GM19099 (cell line): Measurements from ENCODE around the gene SFMBT1.

Source experiments
- POLR2A ChIP-seq: IDR thresholded peaks from 3 replicates; pipeline ENCODE4 v1.6.1; 2011; ENCODE audit warnings: low read depth; ENCODE audit not compliant: insufficient read length; ENCODE audit errors: extremely low read depth

Gene SFMBT1

GRCh38 chr3:53078656-53079055, 32.8 kb upstream of the SFMBT1 start:
- no peak for TF ChIP-seq POLR2A

- TF ChIP-seq POLR2A = no peak
These were observed 31.8 kb upstream of the SFMBT1 start for GRCh38 chr3:53077476-53078220.

DNA sequence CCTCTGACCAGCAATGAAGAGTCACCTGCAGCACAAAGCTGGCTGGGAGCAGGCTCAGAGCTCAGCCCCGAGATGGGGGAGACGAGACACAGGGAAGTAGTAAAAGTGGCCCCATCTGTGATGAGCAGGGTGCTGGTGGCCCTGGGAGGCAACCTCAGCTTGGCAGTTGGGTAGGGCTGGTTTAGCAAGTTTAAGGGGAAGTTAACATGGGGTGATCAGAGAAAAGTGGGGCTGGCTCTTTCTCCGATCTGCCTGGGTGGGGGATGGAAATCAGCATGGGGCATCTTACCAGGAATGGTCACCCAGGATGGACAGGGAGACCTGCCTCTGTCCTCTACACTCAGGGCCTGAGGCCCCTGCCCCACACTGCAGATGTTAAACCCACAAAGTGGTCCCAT, 29.9 kb upstream of the SFMBT1 start:
- no peak for TF ChIP-seq POLR2A

DNA sequence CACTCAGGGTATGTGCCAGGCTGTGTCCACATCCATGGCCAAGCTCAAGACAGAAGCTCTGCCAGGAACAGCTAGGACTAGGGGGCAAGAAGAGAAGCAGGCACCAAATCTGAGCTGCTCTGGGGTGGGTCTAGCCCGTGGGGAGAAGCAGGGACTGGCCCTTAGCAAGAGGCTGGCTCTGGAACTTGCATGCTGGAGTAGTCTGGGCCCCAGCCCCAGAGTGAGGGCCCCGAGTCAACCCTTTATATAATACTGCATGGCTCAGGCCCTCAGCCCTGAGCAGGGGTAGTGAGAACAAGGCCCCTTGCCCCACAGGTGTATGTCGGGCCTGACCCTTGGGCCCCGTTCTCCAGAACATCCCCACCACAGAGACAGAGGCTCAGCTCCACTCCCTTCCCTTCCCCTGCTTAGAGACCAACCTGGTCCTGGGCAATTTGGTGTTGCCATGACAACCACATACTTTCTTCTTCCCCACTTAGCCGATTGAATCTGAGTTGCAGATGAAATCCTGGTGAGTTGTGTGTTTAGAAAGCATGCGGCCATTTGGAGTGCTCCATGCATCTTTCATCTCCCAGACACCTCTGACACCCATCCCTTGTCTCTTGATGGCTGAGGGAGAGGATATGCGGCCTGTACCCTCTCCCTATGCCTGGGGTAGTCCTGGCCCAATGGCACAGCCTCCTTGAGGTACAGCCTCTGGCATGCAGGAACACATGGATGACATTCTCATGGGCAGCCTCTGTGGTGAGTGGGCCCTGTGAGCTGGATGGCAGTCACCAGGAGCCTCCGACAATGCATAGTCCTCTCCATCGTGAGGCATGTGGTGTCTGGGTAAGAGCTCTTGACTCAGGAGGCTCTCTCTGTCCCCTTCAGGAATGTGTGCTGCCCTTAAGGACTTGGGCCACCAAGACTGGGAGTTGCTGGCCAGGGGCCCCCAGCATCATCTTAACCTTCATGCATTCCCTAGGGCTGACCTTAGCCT, 29.2 kb upstream of the SFMBT1 start:
- TF ChIP-seq POLR2A = no peak

DNA sequence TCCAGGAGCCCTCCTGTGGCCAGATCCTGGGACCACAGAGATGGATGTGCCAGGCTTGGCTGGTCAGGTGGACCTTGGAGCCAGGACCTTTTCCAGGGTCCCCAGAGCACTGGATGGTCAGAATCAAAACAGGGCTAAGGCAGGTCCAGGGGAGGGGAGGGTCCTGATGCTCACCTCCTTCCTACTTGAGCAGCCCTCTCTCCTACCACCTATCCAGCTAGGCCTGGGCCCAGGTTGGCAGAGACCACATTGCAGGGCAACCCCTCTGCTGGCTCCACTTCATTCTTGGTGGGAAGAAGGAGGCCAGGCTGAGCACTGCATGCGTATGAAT, 28.5 kb upstream of the SFMBT1 start:
- TF ChIP-seq POLR2A = no peak

- no peak for TF ChIP-seq POLR2A
These were observed 27.9 kb upstream of the SFMBT1 start for GRCh38 chr3:53073553-53074365.

GRCh38 chr3:53072653-53073552, 27.0 kb upstream of the SFMBT1 start:
- peak; percentile 40 for TF ChIP-seq POLR2A

DNA sequence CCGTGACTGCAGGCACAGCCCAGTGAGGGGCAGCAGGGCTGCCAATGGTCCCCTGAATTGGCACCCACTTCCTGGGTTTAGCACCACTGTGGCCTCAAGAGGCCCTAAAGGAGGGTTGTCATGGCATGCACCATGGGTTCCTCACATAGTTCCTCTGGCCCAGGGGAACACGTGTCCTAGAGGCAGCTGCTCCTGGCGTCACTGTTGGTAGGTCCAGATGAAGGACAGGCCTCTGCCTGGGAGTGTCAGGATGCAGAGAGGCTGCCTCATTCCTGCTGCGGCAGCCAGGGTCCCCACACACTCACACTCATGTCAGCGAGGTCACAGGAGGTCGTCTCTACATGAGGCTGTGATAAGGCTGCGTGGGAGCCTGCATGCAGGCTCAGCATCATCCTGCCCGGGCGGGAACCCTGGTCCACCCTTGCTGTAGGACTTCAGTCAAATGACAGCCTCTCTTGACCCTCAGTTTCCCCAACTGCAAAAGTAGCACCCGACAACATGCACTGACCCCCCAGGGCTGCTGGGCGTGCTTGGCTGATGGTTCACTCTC, 26.1 kb upstream of the SFMBT1 start:
- no peak for TF ChIP-seq POLR2A

GRCh38 chr3:53069422-53070068, 23.7 kb upstream of the SFMBT1 start:
- no peak for TF ChIP-seq POLR2A

- TF ChIP-seq POLR2A = no peak
These were observed 22.3 kb upstream of the SFMBT1 start for GRCh38 chr3:53068176-53068575.

GRCh38 chr3:53067567-53067966, 21.7 kb upstream of the SFMBT1 start:
- no peak for TF ChIP-seq POLR2A

DNA sequence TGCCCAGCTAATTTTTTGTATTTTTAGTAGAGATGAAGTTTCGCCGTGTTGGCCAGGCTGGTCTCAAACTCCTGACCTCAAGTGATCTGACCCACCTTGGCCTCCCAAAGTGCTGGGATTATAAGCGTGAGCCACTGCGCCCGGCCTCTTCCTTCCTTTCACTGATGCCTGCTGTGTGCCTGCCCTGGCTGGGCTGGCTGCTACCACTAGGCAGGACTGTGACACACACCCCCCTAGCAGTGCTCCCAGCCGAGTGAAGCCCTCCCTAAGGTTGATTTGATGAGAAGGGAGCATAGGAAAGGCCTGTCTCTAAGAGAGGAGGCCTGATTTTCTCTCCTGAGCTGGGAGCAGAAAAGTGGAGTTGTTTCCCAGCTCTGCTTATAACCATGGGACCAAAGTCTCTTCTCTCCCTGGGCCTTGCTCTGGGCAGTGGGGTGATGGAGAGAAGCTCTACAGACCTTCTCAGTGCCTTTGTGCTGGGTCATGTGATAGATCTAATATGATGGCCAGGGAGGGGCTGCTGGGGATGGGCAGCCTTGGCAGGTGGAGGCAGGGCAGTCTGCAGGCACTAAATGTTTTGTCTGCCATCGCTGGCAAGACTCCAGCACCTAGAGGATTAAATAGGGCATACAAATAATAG, 20.1 kb upstream of the SFMBT1 start:
- no peak for TF ChIP-seq POLR2A

GRCh38 chr3:53062905-53063304, 17.0 kb upstream of the SFMBT1 start:
- TF ChIP-seq POLR2A = no peak
